ENCODE results near the gene NSA2.

NSA2 gene

DNA sequence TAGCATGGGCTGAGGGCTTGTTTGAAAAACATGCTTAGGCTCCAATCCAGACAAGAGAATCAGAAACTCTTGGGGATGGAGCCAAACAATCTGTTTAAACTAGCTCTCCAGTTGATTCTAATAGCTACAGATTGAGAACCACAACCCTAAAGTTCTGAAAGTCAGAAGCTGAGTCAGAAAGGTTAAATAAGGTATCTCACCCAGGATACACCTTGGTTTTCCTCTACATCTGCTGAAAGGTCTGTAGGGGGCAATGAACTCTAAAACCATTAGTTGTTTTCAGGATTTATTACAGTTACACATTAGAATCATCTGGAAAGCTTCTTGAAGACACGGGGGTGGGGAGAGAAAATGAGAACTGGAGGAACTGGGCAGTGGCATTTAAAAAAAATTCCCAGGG, 5.8 kb upstream of the NSA2 start:
- H3K4me1 ChIP-seq (ENCODE audit: insufficient read depth, low read length), result peaks cover 35% of the 10 kb centered on the region
- H3K27ac ChIP-seq (ENCODE audit: low read length), result no peak overlapping the region
- TF ChIP-seq, protein P1, sequence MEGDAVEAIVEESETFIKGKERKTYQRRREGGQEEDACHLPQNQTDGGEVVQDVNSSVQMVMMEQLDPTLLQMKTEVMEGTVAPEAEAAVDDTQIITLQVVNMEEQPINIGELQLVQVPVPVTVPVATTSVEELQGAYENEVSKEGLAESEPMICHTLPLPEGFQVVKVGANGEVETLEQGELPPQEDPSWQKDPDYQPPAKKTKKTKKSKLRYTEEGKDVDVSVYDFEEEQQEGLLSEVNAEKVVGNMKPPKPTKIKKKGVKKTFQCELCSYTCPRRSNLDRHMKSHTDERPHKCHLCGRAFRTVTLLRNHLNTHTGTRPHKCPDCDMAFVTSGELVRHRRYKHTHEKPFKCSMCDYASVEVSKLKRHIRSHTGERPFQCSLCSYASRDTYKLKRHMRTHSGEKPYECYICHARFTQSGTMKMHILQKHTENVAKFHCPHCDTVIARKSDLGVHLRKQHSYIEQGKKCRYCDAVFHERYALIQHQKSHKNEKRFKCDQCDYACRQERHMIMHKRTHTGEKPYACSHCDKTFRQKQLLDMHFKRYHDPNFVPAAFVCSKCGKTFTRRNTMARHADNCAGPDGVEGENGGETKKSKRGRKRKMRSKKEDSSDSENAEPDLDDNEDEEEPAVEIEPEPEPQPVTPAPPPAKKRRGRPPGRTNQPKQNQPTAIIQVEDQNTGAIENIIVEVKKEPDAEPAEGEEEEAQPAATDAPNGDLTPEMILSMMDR (IDR thresholded peaks at IDR 0.05; ENCODE audit: borderline replicate concordance, extremely low read depth, low read length, poor library complexity, severe bottlenecking), result no peak
- no peak for TF ChIP-seq EZH2 (IDR thresholded peaks at IDR 0.05; ENCODE audit: borderline replicate concordance, low read depth, low read length, severe bottlenecking)
- peaks cover under 1% of the 10 kb centered on the region for H3K9me3 ChIP-seq (ENCODE audit: insufficient read depth, low read length, severe bottlenecking)
- peaks cover 43% of the 10 kb centered on the region for H3K79me2 ChIP-seq (ENCODE audit: insufficient read depth, low read length)
- no peak for DNase-seq
- no peak overlapping the region for H3K4me3 ChIP-seq (ENCODE audit: low read depth in 1 of 2, low read length in 2 of 2)
- no peaks in the 10 kb centered on the region; the same call in 1 of the 2 replicates for H4K20me1 ChIP-seq (ENCODE audit: insufficient read depth, low read length)
- H3K27me3 ChIP-seq (ENCODE audit: insufficient read depth, low read length, poor library complexity), result no peaks in the 10 kb centered on the region
- H2AFZ ChIP-seq (ENCODE audit: low read depth, low read length), result no peak overlapping the region
- no peak overlapping the region for H3K9ac ChIP-seq (ENCODE audit: low read depth, low read length)
- no peak overlapping the region for H3K4me2 ChIP-seq (ENCODE audit: insufficient read depth, low read length)
- ATAC-seq (ENCODE audit: insufficient read depth, low read depth), result no peak
- H3K36me3 ChIP-seq (ENCODE audit: insufficient read depth, low read length), result peaks cover 78% of the 10 kb centered on the region

GRCh38 chr5:74762599-74762998, 4.5 kb upstream of the NSA2 start:
- Histone ChIP-seq H3K36me3 (ENCODE audit: insufficient read depth, low read length) (peaks cover 64% of the 10 kb centered on the region), H3K79me2 (ENCODE audit: insufficient read depth, low read length) (peaks cover 55% of the 10 kb centered on the region), H3K27me3 (ENCODE audit: insufficient read depth, low read length, poor library complexity) (no peaks in the 10 kb centered on the region), H2AFZ (ENCODE audit: low read depth, low read length) (no peak overlapping the region), H3K4me1 (ENCODE audit: insufficient read depth, low read length) (peaks cover 36% of the 10 kb centered on the region), H3K4me2 (ENCODE audit: insufficient read depth, low read length) (no peak overlapping the region), H3K9ac (ENCODE audit: low read depth, low read length) (no peak overlapping the region), H4K20me1 (ENCODE audit: insufficient read depth, low read length) (no peaks in the 10 kb centered on the region; the same call in 1 of the 2 replicates), H3K9me3 (ENCODE audit: insufficient read depth, low read length, severe bottlenecking) (no peaks in the 10 kb centered on the region), H3K4me3 (ENCODE audit: low read depth in 1 of 2, low read length in 2 of 2) (no peak overlapping the region), H3K27ac (ENCODE audit: low read length) (no peak overlapping the region)
- TF ChIP-seq, protein P1 (IDR thresholded peaks at IDR 0.05; ENCODE audit: borderline replicate concordance, extremely low read depth, low read length, poor library complexity, severe bottlenecking), result no peak
- no peak for TF ChIP-seq EZH2 (IDR thresholded peaks at IDR 0.05; ENCODE audit: borderline replicate concordance, low read depth, low read length, severe bottlenecking)
- ATAC-seq (ENCODE audit: insufficient read depth, low read depth) (no peak), DNase-seq (no peak)

- peaks cover 5% of the 10 kb centered on the region for H4K20me1 ChIP-seq (ENCODE audit: insufficient read depth, low read length)
- H2AFZ ChIP-seq (ENCODE audit: low read depth, low read length), result no peak overlapping the region
- H3K4me2 ChIP-seq (ENCODE audit: insufficient read depth, low read length), result no peak overlapping the region
- no peaks in the 10 kb centered on the region for H3K27me3 ChIP-seq (ENCODE audit: insufficient read depth, low read length, poor library complexity)
- no peak overlapping the region for H3K4me3 ChIP-seq (ENCODE audit: low read depth in 1 of 2, low read length in 2 of 2)
- no peak for DNase-seq
- peaks cover 64% of the 10 kb centered on the region for H3K79me2 ChIP-seq (ENCODE audit: insufficient read depth, low read length)
- TF ChIP-seq EZH2 (IDR thresholded peaks at IDR 0.05; ENCODE audit: borderline replicate concordance, low read depth, low read length, severe bottlenecking), result no peak
- H3K4me1 ChIP-seq (ENCODE audit: insufficient read depth, low read length), result peaks cover 45% of the 10 kb centered on the region
- ATAC-seq (ENCODE audit: insufficient read depth, low read depth), result no peak
- H3K36me3 ChIP-seq (ENCODE audit: insufficient read depth, low read length), result peaks cover 55% of the 10 kb centered on the region
- H3K27ac ChIP-seq (ENCODE audit: low read length), result no peak overlapping the region
- H3K9me3 ChIP-seq (ENCODE audit: insufficient read depth, low read length, severe bottlenecking), result no peaks in the 10 kb centered on the region
- H3K9ac ChIP-seq (ENCODE audit: low read depth, low read length), result no peak overlapping the region
These were observed 3.5 kb upstream of the NSA2 start for GRCh38 chr5:74763504-74763903.

- peaks cover 51% of the 10 kb centered on the region for H3K36me3 ChIP-seq (ENCODE audit: insufficient read depth, low read length)
- H3K4me3 ChIP-seq (ENCODE audit: low read depth in 1 of 2, low read length in 2 of 2), result peak overlapping the region in 1 of 2 experiments; percentile 90; a peak in 2 of 4 replicates
- H3K27me3 ChIP-seq (ENCODE audit: insufficient read depth, low read length, poor library complexity), result no peaks in the 10 kb centered on the region
These were observed 1.8 kb upstream of the NSA2 start for GRCh38 chr5:74765201-74765600.

More at GRCh38 chr5:74765201-74765600, 1.8 kb upstream of the NSA2 start:
- Histone ChIP-seq H3K4me1 (ENCODE audit: insufficient read depth, low read length) (peaks cover 47% of the 10 kb centered on the region), H4K20me1 (ENCODE audit: insufficient read depth, low read length) (peaks cover 5% of the 10 kb centered on the region), H3K9me3 (ENCODE audit: insufficient read depth, low read length, severe bottlenecking) (no peaks in the 10 kb centered on the region), H3K79me2 (ENCODE audit: insufficient read depth, low read length) (peaks cover 72% of the 10 kb centered on the region), H3K9ac (ENCODE audit: low read depth, low read length) (peak overlapping the region; percentile 66), H2AFZ (ENCODE audit: low read depth, low read length) (no peak overlapping the region), H3K4me2 (ENCODE audit: insufficient read depth, low read length) (peak overlapping the region; percentile 91), H3K27ac (ENCODE audit: low read length) (peak overlapping the region; percentile 2; the same call in 1 of the 2 replicates)
- no peak for ATAC-seq (ENCODE audit: insufficient read depth, low read depth)
- TF ChIP-seq EZH2 (IDR thresholded peaks at IDR 0.05; ENCODE audit: borderline replicate concordance, low read depth, low read length, severe bottlenecking), result no peak
- TF ChIP-seq, protein P1 (IDR thresholded peaks at IDR 0.05; ENCODE audit: borderline replicate concordance, extremely low read depth, low read length, poor library complexity, severe bottlenecking), result no peak
- no peak for DNase-seq
